GM18951 (cell line): ENCODE results near the gene RHOD.

Experiments
- POLR2A ChIP-seq: IDR thresholded peaks from 4 replicates; pipeline ENCODE4 v1.6.1; 2011; ENCODE audit warnings: mild to moderate bottlenecking; ENCODE audit not compliant: insufficient read length, insufficient read depth; ENCODE audit errors: extremely low read depth
- in situ Hi-C: fragments of 300-500 bp; cut with MboI; formaldehyde crosslinking; loops from one replicate; pipeline ENCODE4 v1.12.0; 2022; ENCODE audit warnings: low sequenced_read_pairs, mixed read lengths, inconsistent platforms; ENCODE audit not compliant: unreplicated experiment

Gene RHOD

DNA sequence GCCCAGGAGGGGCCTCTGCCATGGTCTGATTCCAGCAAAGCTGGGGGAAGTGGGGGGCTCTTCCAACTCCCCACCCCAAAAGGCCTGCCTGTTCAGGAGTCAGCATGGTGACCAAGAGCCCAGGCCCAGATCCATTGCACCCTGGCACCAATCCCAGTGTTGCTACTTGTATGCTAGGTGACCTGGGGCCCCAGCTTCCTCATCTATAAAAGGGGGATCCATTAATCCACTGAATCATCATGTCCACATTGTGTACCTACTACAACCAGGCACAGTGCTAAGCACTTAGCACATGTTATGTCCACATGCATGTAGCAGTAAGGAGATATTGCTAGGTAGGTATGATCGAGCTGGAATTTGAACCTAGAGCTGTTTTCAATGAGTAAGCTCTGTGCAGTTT, 31.7 kb upstream of the RHOD start:
- TF ChIP-seq POLR2A: no peak
- in situ Hi-C loops: no loop called here

DNA sequence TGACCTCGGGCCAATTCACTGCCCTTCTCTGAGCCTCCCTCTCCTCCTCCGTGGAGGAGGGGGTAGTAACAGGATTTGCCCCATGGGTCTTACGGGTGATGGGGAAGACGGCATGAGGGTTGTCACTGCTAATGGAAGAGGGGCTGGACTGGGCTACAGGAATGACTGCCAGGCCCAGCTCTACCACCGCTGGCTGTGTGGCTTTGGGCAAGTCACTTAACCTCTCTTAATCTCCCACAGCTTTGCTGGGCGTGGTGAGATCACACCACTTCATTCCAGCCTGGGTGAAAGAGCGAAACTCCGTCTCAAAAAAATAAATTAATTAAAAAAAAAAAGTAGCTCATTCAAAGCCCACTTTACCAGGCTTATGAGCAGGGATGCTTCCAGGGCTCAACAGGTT, 30.9 kb upstream of the RHOD start:
- in situ Hi-C loops: no loop called here
- TF ChIP-seq POLR2A: no peak

DNA sequence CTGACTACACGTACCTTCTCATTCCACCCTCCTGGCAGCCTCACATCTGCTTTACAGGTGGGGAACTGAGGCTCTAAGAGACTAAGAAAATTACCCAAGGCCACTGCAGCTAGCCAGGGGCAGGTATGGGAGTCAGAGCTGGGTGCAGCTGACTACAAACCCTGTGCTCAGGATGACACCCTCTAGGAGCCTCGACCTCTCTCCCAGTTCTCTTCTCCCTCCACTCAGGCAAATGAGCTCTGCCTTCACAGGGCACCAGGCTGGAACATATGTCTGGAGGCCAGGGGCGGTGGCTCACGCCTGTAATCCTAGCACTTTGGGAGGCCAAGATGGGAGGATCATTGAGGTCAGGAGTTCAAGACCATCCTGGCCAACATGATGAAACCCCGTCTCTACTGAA, 29.7 kb upstream of the RHOD start:
- in situ Hi-C loops: no loop called here
- TF ChIP-seq POLR2A: no peak

DNA sequence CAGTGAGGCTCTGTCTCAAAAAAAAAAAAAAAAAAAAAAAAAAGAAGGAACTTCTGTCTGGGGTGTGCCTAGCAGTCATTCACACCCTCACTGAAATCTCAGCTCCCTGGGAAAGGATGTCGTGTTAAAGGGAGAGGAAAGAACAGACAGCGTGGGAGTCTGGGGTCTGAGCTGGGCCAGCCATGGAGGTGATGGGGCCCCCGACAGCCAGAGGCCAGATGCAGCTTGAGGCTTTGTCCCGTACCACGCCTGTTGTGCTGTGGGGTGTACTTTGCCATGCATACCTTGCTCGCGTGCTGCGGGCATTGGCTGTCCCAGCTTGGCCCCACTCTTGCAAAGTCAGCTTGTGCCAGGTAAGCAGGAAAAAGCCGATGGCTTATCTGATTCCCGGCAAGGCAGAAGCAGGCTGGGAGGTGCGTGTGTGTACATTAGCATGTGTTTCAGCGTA, 29.1 kb upstream of the RHOD start:
- TF ChIP-seq POLR2A: no peak
- in situ Hi-C loops: no loop called here

- TF ChIP-seq POLR2A: no peak
- in situ Hi-C loops: no loop called here
Measured at GRCh38 chr11:67027943-67028542, 28.6 kb upstream of the RHOD start.

GRCh38 chr11:67029146-67029545, 27.5 kb upstream of the RHOD start:
- in situ Hi-C loops: no loop called here
- no peak for TF ChIP-seq POLR2A

GRCh38 chr11:67030976-67031375, 25.7 kb upstream of the RHOD start:
- in situ Hi-C loops: no loop called here
- TF ChIP-seq POLR2A: no peak

DNA sequence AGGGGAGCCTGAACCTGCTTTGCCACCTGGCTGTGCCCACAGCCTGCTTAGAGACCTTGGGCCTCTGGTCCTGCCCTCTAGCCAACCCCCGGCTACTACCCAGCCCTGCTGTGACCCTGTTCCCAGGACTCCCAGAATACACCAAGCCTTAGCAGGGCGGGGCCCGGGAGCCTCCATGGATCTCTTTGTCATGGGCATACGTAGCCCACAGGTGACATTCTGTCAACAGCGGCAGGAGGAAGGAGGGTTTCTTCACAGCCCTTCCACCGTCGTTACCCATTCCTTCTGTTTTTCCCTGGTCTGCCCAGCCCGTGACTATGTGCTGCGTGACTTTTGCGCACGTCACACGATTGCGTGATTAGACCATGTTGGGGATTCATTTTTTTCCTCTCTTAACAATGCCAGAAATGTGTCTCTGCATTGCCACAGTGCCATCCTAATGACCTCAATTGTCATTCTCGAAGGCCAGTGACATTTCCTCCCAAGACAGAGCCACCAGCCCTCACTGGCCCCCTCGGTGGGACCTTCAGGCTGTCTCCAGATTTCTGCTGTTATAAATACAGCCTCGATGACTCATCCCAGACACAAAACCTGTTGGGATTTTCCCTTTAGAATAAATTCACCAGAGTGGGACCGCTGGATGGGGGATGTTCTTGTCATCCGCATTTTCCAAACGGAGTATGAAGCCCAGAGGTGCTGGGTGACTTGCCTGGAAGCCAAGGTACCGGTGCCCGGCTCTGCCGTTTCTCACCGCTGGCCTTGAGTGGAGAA, 24.7 kb upstream of the RHOD start:
- TF ChIP-seq POLR2A: no peak
- in situ Hi-C loops: no loop called here

GRCh38 chr11:67032830-67033551, 23.7 kb upstream of the RHOD start:
- in situ Hi-C loops: no loop called here
- TF ChIP-seq POLR2A: no peak

DNA sequence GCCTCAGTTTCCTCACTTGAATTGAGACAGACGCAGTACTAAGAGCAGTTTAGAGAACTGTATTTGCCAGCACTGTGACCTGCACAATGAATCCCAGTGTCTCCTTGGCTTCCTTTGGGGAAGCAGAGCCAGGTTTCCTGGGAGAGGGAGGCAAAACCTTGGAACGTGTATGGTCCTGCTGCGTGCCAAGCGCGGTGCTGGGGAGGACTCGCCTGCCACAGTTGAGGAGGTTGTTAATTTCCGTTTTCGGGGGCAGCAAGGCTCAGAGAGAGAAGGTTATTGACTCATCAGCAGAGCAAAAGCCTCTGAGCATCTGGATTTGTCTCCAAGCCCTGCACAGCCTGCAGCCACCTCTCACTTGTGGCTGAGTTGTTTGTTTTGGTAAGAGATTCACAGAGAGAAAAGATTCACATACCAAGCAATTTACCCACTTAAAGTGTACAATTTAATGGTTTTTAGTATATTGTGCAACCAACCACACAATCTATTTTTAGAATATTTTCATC, 22.9 kb upstream of the RHOD start:
- in situ Hi-C loops: no loop called here

GRCh38 chr11:67034350-67034749, 22.3 kb upstream of the RHOD start:
- in situ Hi-C loops: no loop called here
- TF ChIP-seq POLR2A: no peak

More for the DNA sequence above, 22.9 kb upstream of the RHOD start:
- TF ChIP-seq POLR2A: no peak

- TF ChIP-seq POLR2A: no peak
- in situ Hi-C loops: no loop called here
Measured at GRCh38 chr11:67040147-67040546, 16.5 kb upstream of the RHOD start.

- no peak for TF ChIP-seq POLR2A
- in situ Hi-C loops: no loop called here
Measured at GRCh38 chr11:67041602-67042001, 15.0 kb upstream of the RHOD start.
